ENCODE data around the gene GTF3C2.
A peak's percentile ranks its signal among the peaks of the same experiment; 100 is the strongest.
"Not testable (repeated sequence)": the region's sequence is repeated elsewhere in the genome, so short reads cannot be mapped to it uniquely, and the experiment has no call there.

The GTF3C2 gene

DNA sequence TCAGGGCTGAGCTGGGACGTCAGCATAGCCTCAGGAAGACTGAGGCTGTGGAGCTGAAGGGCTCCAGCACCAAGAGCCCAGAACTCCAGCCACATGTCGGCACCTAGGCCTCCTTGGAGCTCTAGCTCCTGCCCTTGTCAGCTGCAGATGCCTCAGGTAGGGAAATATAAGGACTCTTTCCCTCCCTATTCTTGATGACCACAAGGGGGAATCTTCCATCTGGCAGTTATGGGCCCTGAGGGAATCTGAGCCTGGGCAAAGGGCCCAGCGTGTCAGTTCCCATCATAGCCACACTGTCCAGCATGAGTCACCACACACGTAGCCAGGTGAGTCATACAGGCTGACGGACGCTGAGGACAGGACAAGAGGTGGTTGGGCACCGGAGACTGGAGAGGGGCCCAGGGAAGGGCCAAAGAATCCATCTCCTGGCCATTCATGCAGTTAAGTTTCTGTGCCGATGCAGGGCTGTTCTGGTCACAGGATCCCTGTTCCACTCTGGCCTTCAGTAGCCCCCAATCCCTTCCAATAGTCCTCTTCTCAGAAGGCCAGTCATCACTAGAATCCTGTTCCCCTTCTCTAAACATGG lies 35.5 kb downstream of the GTF3C2 start:
- peak; percentile 65 for DNase-seq

DNA sequence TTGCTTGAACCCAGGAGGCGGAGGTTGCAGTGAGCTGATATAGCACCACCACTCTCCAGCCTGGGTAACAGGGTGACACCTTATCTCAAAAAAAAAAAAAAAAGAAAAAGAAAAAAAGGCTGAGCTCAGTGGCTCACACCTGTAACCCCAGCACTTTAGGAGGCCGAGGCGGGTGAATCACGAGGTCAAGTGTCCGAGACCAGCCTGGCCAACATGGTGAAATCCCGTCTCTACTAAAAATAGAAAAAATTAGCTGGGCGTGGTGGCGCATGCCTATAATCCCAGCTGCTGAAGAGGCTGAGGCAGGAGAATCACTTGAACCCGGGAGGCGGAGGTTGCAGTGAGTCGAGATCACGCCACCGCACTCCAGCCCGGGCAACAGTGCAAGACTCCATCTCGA lies 36.7 kb downstream of the GTF3C2 start:
- DNase-seq = not testable (repeated sequence)

DNA sequence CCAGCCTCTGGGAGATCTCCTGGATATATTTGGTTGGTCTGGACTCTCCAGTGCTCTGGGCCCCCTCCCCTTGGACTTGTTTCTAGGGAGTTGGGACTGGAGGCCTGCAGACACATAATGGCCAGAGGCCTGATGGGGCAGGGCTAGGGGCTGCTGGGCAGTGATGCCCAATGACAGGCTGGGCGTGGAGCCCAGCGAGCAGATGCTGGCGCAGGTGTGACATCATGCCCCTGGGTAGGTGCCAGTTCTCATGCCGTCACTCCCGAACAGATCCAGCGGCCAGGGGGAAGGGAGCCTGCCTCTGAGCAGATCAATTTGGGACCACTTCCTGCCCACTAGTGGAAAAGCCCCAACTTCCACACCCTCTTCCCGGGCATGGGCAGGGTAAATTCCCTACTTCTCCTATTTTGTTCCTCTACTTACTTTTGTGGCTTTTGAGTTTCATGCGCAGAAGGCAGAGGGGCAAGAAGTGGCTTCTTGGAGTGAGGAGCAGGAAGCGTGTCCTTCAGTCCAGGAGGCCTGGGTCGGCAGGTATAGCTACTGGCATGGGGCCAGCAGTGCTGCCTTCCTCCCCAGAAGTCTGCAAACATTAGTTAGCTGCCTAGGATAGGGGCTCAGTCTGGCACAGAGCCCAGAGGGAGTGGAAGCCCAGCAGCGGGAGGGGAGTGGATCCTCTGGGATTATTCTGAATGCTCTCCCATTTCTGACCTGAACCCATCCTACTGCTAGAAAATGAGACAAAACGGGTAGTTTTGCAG lies 39.7 kb downstream of the GTF3C2 start:
- DNase-seq = peak; percentile 83

DNA sequence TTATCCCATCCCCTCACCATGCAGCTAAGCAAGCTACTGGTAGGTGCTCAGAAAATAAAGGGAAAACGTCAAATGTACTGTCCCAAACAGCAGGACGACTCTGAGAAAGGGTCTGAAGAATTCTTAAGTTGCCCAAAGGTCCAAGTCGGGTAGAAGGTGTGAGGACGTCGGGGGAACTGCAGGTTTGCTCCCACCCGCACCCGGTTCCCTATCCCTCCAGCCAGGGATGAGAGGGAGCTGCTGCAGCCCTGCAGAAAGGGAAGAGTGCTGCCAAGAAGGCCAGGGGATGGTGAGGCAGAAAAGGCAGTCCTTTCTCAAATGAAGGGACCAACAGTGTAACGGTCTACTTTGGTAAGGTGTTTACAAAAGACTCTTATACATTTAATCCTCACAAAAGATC lies 41.4 kb downstream of the GTF3C2 start:
- no peak for DNase-seq

DNA sequence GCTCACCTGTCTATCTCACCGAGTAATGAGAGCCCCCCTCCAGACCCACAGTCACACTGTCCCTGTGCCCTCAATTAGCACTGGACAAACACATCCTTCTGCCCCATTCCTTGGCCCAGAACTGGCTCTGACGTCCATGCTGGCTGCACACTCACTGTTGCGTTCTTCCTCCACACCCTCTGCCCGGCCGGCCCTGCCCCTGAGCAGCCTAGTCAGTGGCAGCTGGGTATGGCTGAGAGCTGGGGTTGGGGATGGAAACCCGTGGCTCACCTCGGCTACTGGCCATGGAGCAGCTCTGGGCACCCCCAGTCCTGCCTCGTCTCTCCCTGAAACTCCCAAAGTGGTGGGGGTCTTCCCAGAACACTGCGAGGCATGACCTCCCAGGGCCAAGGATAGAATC lies 41.9 kb downstream of the GTF3C2 start:
- no peak for DNase-seq

DNA sequence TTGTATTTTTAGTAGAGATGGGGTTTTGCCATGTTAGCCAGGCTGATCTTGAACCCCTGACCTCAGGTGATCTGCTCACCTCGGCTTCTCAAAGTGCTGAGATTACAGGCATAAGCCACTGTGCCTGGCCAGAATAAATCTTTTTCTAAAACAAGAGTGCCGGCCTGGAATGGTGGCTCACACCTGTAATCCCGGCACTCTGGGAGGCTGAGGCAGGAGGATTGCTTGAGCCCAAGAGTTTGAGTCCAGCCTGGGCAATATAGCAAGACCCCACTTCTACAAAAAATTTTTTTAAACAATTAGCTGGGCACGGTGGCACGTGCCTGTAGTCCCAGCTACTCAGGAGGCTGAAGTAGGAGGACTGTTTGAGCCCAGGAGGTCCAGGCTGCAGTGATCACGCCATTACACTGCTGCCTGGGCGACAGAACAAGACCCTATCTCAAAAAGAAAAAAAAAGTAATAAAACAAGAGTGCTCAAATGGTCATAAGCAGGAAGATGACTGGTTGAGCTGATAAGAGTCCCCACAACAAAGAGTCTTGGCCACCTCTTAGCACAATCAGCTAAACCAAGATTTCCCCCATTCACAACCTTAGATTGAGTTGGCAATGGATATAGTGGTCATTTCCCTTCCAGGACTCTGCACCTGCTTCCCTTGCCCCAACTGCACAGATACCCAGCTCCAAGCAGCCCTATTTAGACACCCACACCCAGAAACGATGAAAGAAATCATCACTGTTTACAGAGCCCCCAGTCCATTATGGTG lies 42.5 kb downstream of the GTF3C2 start:
- no peak for DNase-seq

DNA sequence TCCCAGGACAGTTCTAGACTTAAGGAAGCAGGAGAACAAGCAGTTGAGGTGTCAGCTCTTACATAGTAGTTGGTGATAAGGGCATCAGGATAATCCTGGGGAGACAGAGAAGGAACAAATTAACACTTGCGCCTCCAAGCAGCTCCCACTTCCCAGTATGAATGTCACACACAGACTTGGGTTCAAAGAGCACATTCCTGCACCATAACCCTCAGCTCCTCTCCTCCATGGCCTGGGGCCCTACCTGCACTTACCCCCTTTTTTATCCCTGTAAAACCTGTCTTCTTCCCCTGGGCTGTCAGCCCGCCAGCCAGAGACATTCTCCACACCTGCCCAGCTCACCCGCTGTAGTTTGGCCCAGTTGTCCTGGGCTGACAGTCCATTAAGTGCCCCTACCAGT lies 44.4 kb downstream of the GTF3C2 start:
- DNase-seq = no peak

DNA sequence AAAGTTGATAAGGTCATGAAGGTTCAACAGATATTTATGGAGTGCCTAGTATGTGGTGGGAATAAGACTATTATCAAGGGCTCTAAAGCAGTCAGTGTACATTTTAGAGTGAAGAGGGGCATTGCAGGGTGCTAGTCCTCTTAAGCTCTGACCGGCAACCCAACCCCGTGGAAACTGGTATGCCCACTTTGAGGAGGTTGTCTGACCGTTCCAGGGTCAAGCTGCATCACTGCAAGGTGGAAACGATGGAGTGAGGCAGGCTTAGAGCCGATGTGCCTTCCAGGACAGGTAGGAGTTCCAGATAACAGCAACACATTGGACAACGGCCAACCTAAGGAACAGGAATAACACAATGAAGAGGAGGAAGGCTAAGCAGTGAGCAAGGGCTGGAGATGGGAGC lies 46.9 kb downstream of the GTF3C2 start:
- no peak for DNase-seq

DNA sequence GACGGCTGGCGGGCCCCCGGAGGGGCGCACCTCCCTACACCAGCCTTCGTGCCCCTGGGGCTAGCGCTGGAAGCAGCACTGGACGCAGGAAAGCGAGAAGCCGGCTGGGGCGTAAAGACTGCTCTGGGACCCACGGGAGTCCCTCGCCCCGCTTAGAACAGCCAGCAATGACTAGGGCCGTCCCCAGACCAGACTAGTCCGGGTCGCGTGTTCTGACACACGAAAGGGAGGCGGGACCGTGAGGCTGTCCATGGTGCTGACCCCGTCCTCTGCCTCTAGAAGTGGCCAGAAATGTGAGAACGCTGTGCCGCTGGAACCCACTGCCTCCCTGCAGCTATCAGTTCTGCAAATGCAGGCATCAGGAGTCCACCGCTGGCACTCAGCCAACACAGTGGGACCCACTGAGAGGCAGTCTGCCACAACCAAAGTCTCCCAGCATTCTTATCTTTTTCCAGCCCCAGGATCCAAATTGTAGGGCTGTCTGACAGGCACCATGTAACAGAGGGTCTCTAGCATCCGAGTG lies 48.1 kb downstream of the GTF3C2 start, which contains the start of gene UCN:
Gene UCN (minus strand): TSS at position 87 of the 523 bp plus-strand sequence. CDS start 550 bp downstream, outside the sequence.
- DNase-seq = no peak

DNA sequence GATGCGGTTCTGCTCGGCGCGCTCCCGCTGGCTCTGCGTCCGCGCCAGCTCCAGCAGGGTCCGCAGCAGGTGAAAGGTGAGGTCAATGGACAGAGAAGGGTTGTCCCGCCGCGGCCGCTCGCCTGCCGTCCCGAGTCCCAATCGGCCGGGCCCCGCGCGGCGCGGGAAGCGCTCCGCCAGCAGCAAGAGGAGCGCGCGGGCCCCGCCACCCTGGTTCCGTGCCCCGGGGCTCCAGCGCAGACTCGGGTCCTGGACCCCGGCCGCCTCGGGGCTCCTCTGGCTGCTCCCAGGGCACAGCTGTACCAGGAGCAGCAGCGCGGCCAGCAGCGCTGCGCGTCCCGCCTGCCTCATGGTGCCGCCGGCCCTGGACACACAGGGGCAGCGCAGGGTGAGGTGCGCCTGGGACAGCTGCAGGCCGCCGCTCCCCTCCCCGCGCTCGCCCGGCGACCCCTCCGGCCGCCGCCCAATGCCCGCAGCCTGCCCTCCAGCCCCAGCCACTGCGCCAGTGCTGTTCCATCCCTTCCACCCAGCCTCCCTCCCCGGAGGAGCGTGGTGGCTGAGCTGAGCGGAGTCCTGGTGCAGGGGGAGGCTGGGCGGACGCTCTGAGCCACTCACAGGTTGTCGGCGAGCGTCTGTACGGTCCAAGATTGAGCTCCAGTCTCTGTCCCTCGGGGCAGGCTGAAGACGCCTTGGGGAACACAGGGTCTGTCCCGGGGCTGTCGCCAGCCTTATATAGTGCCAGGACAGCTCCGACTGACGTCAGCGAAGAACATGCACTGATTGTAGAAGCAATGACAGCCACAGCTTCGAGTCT lies 48.8 kb downstream of the GTF3C2 start:
- no peak for DNase-seq

DNA sequence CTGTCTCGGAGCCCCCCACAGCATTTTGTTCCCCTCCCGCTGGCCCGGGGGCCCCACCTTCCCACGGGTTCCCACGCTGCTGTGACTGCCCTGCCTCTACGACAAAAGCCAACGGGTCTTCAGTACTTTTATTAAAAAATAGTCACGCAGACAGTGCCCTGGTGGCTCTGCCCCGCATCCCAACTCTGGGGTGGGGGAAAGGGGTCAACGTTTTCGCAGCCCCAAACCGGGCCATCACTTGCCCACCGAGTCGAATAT lies 49.3 kb downstream of the GTF3C2 start:
- no peak for DNase-seq

DNA sequence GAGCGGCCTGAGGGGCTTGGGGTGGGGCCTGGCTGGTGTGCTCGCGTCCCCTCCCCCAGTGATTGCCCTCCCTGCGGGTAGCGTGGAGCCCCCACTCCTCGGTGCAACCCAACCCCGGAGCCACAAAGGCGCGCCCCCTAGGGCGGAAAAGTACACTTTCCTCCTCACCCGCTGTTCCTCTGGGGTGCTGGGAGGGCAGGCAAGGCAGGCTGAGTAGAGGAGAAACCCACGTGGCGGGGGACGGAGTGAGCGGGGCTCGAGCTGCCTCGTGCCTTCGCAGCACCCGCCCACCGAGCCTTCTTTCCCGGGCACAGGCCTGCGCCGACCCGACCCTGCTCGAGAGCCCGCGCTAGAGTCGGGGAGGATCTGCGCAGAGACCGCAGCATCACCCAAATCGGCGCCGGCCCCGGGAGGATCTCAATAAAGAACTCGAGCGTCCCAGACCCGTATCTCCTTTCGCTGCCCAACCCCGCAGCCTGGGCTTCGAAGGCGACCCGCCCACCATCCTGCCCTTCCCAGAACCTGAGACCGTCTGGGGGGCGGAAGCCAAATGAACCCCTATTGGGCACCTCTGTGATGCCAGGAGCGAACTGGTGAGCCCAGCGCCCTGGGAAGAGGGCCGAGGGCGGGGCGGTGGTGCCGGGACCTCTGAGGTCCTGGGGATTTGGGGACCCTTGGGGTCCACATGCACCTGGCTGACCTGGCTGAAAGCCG lies 49.8 kb downstream of the GTF3C2 start:
- DNase-seq = no peak

DNA sequence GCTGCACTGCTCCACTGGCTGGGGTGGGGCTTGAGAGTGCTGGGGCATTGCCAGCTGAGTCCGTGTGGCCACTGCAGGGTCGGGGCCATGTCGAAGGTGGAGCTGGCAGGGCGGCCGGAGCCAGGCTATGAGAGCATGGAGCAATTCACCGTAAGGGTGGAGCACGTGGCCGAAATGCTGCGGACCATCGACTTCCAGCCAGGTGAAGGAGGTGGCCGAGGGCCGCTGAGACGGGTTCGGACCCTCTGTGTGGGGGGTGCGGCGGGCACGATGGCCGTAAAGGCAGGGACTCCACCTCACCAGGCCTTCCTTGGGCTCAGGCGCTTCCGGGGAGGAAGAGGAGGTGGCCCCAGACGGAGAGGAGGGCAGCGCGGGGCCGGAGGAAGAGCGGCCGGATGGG lies 50.4 kb downstream of the GTF3C2 start:
- DNase-seq = no peak

DNA sequence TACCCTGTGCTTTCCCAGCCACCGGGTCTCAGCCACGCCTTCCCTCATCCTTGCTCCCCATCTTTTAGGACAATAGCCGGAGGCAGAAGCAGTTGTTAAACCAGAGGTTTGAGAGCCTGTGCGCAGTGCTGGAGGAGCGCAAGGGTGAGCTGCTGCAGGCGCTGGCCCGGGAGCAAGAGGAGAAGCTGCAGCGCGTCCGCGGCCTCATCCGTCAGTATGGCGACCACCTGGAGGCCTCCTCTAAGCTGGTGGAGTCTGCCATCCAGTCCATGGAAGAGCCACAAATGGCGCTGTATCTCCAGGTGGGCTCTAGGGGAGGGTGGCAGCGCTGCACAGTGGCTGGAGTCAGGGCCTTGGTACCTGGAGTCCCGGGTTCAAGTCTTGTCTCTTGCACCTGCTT lies 51.0 kb downstream of the GTF3C2 start:
- no peak for DNase-seq

DNA sequence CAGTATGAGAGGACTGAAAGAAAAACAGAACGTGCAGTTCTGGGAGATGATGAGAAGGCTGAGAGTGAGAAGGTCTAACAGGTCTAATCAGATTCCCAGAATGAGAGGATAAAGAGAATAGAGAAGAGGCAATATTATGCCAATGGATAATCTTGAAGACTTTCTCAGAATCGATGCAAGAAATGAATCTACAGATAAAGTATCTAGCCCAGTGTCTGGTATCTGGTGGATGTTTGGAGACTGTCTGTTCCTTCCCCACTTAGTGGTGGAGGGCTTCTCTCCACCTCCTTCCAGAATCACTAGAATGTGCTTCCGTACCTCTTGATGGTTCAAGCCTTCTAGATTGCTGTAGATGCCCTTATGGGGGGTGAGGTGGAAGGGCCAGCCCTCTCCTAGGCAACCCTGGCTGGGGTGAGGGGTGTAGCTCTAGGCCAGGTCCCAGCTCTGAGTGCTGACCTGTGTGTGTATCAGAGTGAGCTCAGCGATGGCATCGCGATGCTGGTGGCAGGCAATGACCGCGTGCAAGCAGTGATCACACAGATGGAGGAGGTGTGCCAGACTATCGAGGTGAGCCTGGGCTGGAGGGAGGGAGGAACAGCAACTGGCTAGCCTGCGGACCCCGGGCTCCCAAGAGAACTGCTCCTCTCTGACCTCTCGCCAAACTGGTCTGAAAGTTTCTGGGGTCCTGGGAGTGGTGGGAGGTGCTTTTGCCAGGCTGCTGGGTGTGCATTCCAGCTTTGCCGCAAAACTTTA lies 51.9 kb downstream of the GTF3C2 start:
- DNase-seq = no peak

DNA sequence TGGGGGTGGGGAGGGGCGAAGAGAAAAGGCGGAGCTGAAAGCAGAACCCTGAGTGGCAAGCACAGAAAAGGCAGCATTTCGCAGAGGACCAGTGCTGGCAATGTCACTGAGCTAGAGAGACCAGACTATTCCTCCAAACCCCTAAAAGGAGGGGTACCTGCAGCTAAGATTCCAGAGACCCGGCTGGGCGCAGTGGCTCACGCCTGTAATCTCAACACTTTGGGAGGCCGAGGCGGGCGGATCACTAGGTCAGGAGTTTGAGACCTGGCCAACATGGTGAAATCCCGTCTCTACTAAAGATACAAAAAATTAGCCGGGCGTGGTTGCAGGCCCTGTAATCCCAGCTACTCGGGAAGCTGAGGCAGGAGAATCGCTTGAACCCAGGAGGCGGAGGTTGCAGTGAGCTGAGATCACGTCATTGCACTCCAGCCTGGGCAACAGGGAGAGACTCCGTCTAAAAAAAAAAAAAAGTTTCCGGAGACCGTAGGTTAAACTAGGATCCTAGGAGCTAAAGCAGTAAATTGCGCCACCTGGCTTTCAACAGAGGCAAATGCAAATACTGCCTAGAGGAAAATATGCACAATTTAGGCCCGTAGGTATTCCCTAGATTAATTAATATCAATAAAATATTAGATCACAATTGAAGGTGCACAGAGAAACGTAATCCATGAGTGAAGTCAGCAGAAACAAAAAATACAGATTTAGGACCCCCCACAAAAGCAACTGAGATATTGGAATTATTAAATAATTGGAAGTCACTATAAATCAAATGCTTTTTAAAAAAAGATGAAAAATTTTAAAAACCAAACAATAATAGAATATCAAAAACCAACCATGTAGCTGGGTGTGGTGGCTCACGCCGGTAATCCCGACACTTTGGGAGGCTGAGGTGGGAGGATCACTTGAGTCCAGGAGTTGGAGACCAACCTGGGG lies 53.2 kb downstream of the GTF3C2 start:
- DNase-seq = peak; percentile 30

DNA sequence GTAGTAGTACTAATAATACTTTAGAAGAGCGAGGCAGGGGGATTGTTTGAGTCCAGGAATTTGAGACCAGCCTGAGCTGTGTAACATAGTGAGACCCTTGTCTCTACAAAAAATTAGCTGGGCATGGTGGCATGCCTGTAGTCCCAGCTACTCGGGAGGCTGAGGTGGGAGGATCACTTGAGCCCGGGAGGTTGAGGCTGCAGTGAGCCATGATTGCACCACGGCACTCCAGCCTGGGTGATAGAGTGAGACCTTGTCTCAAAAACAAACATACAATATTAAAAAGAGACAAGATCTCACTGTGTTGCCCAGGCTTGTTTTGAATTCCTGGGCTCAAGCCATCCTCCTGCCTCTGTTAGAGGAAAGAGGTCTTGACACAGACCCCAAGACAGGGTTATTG lies 56.0 kb downstream of the GTF3C2 start:
- not testable (repeated sequence) for DNase-seq

DNA sequence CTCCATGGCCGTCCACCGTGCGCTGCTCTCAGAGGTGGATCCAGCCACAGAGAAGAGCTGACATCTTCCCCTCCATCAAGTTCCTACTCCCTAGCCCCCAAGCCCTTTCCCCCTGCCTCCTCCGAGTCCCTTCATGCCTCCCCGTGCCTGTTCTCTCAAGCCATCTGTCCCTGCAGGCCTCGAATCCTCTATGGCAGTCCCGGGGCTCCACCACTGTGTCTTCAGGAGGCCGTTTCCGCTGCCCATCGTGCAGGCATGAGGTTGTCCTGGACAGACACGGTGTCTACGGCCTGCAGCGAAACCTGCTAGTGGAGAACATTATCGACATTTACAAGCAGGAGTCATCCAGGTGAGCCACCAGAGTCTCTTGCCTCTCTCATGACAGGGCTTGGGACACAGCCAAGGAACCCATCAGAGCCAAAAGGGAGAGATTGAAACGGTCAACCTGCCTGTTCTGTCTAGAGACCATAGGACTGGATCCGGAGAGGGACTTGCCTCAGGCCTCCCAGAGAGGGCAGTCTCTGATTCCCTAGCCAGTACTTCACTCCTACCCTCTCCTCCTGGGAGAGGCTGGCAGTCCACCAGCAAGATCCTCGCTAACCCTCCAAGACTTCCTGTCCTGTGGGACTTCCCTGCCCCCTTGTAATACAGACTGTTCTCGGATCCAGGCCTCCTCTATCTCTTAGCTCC lies 58.0 kb downstream of the GTF3C2 start:
- DNase-seq = no peak

DNA sequence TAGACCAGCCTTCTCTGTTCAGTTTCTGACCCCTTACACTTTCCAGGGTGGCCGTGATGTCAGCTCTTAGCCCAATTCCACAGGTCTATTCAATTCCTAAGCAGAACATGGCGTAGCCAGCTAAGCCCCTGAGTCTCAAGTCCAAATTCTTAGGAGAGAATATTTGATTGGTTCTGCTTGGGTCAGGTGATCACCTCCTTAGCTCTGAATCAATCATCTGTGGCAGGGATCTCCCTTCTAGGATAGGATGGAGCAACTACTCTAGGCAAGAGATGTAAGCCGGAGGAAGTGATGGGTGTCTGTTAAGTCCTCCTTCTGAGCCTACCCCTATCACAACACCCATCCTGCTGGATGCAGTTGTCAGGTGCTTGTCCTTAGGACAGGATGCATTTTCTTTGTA lies 59.4 kb downstream of the GTF3C2 start:
- no peak for DNase-seq

DNA sequence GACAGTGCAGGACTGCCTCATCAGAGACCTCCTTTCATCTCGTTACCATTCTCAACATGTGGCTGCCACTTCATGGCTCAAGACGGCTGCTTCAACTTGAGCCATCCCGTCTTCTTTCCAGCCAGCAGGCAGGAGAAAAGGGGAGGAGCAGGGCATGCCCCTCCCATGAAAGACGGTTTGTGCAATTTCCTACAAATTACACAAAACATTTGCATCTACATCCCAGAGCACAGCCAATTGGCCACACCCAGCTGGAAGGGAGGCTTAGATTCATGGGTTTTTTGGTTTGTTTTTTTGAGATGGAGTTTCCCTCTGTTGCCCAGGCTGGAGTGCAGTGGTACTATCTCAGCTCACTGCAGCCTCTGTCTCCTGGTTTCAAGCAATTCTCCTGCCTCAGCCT lies 60.1 kb downstream of the GTF3C2 start:
- DNase-seq = no peak
